Loucy (cell line): ENCODE measurements around the gene HOXA1.
"Not testable (repeated sequence)": the region's sequence is repeated elsewhere in the genome, so short reads cannot be mapped to it uniquely, and the experiment has no call there.

Experiments
- EZH2phosphoT487 ChIP-seq: fragments of 200-600 bp; IDR thresholded peaks from 2 replicates; pipeline ENCODE4 v1.6.1; 2018; ENCODE audit warnings: antibody characterized with exemption, mild to moderate bottlenecking, moderate library complexity, borderline replicate concordance
- TF ChIP-seq, protein P1 (sequence below): fragments of 200-600 bp; sonication (generic); conservative IDR thresholded peaks from 2 replicates; pipeline ENCODE4 v1.5.1; 2014; ENCODE audit warnings: mild to moderate bottlenecking, antibody characterized with exemption, low read length

GRCh38 chr7:27045066-27045465 is 50.7 kb downstream of the HOXA1 start:
- TF ChIP-seq, protein P1, sequence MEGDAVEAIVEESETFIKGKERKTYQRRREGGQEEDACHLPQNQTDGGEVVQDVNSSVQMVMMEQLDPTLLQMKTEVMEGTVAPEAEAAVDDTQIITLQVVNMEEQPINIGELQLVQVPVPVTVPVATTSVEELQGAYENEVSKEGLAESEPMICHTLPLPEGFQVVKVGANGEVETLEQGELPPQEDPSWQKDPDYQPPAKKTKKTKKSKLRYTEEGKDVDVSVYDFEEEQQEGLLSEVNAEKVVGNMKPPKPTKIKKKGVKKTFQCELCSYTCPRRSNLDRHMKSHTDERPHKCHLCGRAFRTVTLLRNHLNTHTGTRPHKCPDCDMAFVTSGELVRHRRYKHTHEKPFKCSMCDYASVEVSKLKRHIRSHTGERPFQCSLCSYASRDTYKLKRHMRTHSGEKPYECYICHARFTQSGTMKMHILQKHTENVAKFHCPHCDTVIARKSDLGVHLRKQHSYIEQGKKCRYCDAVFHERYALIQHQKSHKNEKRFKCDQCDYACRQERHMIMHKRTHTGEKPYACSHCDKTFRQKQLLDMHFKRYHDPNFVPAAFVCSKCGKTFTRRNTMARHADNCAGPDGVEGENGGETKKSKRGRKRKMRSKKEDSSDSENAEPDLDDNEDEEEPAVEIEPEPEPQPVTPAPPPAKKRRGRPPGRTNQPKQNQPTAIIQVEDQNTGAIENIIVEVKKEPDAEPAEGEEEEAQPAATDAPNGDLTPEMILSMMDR, result not testable (repeated sequence)
- not testable (repeated sequence) for TF ChIP-seq EZH2phosphoT487
